Testis (tissue), 2 donors: ENCODE results near the gene EID1.

ENCODE experiments used
- POLR2A ChIP-seq: fragments of 450-650 bp; IDR thresholded peaks from one replicate; pipeline ENCODE4 v1.6.1; 2017; ENCODE audit warnings: antibody characterized with exemption, mild to moderate bottlenecking, moderate library complexity
- TF ChIP-seq, protein P1 (sequence below), 3 experiments: fragments of 450-650 bp in 2 of 3; fragments of 200-600 bp in 1 of 3; sonication (generic) in 1 of 3; IDR thresholded peaks; one replicate each; pipeline ENCODE4 v1.5.1; 2016 to 2019; ENCODE audit warnings: antibody characterized with exemption in 3 of 3, mild to moderate bottlenecking in 2 of 3, moderate library complexity in 1 of 3

DNA sequence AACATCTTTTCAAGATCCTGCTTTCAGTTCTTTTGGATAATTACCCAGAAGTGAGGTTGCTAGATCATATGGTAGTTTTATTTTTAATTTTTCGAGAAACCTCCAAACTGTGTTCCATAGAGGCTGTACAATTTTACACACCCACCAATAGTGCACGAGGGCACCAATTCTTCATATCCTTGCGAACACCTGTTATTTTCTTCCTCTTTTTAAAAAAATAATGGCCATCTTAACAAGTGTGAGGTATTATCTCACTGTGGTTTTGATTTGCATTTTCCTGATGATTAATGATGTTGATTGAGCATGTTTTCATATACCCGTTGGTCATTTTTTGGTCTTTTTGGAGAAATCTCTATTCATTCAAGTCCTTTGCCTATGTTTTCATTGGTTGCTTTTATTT lies 49.5 kb upstream of the EID1 start:
- TF ChIP-seq, protein P1, sequence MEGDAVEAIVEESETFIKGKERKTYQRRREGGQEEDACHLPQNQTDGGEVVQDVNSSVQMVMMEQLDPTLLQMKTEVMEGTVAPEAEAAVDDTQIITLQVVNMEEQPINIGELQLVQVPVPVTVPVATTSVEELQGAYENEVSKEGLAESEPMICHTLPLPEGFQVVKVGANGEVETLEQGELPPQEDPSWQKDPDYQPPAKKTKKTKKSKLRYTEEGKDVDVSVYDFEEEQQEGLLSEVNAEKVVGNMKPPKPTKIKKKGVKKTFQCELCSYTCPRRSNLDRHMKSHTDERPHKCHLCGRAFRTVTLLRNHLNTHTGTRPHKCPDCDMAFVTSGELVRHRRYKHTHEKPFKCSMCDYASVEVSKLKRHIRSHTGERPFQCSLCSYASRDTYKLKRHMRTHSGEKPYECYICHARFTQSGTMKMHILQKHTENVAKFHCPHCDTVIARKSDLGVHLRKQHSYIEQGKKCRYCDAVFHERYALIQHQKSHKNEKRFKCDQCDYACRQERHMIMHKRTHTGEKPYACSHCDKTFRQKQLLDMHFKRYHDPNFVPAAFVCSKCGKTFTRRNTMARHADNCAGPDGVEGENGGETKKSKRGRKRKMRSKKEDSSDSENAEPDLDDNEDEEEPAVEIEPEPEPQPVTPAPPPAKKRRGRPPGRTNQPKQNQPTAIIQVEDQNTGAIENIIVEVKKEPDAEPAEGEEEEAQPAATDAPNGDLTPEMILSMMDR (IDR thresholded peaks at IDR 0.05): no peak
- no peak for TF ChIP-seq POLR2A
